ENCODE data around the gene HAPSTR1.

The HAPSTR1 gene

DNA sequence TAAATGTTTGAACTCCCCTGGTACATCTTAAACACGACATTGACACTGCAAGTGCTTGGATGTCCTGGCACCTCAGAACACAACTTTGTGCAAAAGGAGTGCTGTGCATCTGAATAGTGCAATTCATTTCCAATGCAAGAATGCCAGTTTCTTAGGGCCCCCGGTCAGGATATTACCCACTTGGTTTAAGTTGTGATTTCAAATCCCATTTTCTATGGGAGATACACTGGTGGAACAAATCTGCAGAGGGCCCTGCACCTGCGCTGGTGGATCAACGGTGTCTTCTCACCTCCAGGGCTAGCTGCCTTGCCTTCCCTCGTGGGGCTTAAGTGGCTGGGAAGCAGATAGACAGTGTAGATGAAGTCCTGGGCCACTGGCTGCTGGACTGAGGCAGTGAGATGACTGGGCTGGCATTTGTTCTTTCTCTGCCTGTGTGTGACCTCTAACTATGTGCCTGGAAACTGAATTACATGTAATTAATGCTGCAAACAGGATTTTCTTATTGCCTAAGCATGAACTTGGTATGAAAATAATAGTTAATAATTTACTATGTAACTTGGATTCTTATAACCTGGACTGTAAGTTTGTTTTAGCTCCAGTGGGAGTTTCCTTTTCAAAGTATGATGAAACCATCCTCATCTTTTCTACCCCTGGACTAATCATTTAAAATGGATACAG, 20.9 kb downstream of the HAPSTR1 start:
- H3K9me3 ChIP-seq (ENCODE audit: control insufficient read depth, low read length), result no peaks in the 10 kb centered on the region
- no peak overlapping the region for H3K4ac ChIP-seq (ENCODE audit: low read depth in 1 of 2, low read length in 2 of 2)
- H3K4me3 ChIP-seq (ENCODE audit: insufficient read depth in 1 of 2, low read depth in 1 of 2, low read length in 2 of 2), result no peak overlapping the region
- no peak overlapping the region for H2AK5ac ChIP-seq (ENCODE audit: low read length, severe bottlenecking)
- H2BK15ac ChIP-seq (ENCODE audit: low read depth, poor library complexity, severe bottlenecking), result no peak overlapping the region
- H3K27me3 ChIP-seq (ENCODE audit: control insufficient read depth in 1 of 2, insufficient read depth in 1 of 2, low read length in 2 of 2), result no peaks in the 10 kb centered on the region
- H3K9ac ChIP-seq (ENCODE audit: low read length), result peak overlapping the region; percentile 41
- no peak overlapping the region for H2BK120ac ChIP-seq (ENCODE audit: low read depth, low read length)
- H2BK5ac ChIP-seq (ENCODE audit: low read depth, low read length, poor library complexity, severe bottlenecking), result no peak overlapping the region
- H3K27ac ChIP-seq (ENCODE audit: low read length, poor library complexity, severe bottlenecking), result peak overlapping the region; percentile 48
- H4K91ac ChIP-seq (ENCODE audit: low read length), result no peak overlapping the region
- no peak overlapping the region for H3K14ac ChIP-seq (ENCODE audit: low read length in 2 of 2)
- H3K18ac ChIP-seq (ENCODE audit: low read depth in 1 of 2, low read length in 2 of 2), result no peak overlapping the region
- peak overlapping the region in 1 of 2 experiments; percentile 29 for H3K23ac ChIP-seq (ENCODE audit: low read length in 2 of 2)
- H3K36me3 ChIP-seq (ENCODE audit: control insufficient read depth in 1 of 2, insufficient read depth in 2 of 2, low read depth in 1 of 2, low read length in 2 of 2), result peaks cover 18 to 88% of the 10 kb centered on the region in 2 experiments
- peak overlapping the region; percentile 17 for H3K4me2 ChIP-seq (ENCODE audit: low read length, poor library complexity, severe bottlenecking)
- no peak overlapping the region for H4K8ac ChIP-seq (ENCODE audit: low read length)
- H2BK12ac ChIP-seq (ENCODE audit: low read length in 2 of 2), result no peak overlapping the region
- no peak for DNase-seq
- peaks cover 15% of the 10 kb centered on the region for H3K4me1 ChIP-seq (ENCODE audit: control insufficient read depth, insufficient read depth, low read depth, low read length)
- no peak overlapping the region for H2AFZ ChIP-seq (ENCODE audit: low read depth, low read length)
- WGBS, result 94% methylated on average over 5 of the region's 5 CpGs
- H3K79me1 ChIP-seq (replicated peaks; ENCODE audit: low read length, poor library complexity, severe bottlenecking), result no peaks in the 10 kb centered on the region

DNA sequence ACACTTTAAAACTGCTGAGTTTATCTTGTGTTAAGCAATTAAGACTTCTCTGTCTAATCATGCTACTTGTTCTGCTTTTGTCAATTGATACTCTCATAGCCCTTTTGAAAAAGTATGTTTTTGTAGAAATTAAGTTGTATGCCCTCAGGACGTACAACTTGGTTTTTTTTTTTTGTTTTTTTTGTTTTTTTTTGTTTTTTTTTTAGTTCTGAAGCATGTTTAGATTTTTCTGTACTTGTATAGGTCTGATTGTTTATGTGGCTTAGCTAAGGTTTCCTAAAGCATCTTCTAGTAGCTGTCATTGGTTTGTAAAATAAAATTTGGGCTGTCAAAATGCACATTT, 21.4 kb downstream of the HAPSTR1 start:
- Histone ChIP-seq H2AK5ac (ENCODE audit: low read length, severe bottlenecking) (no peak overlapping the region), H3K4me3 (ENCODE audit: insufficient read depth in 1 of 2, low read depth in 1 of 2, low read length in 2 of 2) (no peak overlapping the region), H2BK5ac (ENCODE audit: low read depth, low read length, poor library complexity, severe bottlenecking) (no peak overlapping the region), H3K9ac (ENCODE audit: low read length) (peak overlapping the region; percentile 41), H3K23ac (ENCODE audit: low read length in 2 of 2) (no peak overlapping the region), H2BK120ac (ENCODE audit: low read depth, low read length) (no peak overlapping the region), H2AFZ (ENCODE audit: low read depth, low read length) (no peak overlapping the region), H3K14ac (ENCODE audit: low read length in 2 of 2) (no peak overlapping the region), H3K18ac (ENCODE audit: low read depth in 1 of 2, low read length in 2 of 2) (no peak overlapping the region), H3K27ac (ENCODE audit: low read length, poor library complexity, severe bottlenecking) (no peak overlapping the region), H3K36me3 (ENCODE audit: control insufficient read depth in 1 of 2, insufficient read depth in 2 of 2, low read depth in 1 of 2, low read length in 2 of 2) (peaks cover 14 to 88% of the 10 kb centered on the region in 2 experiments), H4K8ac (ENCODE audit: low read length) (no peak overlapping the region), H3K4me1 (ENCODE audit: control insufficient read depth, insufficient read depth, low read depth, low read length) (peaks cover 14% of the 10 kb centered on the region), H3K4ac (ENCODE audit: low read depth in 1 of 2, low read length in 2 of 2) (no peak overlapping the region), H3K79me1 (replicated peaks; ENCODE audit: low read length, poor library complexity, severe bottlenecking) (no peaks in the 10 kb centered on the region), H2BK15ac (ENCODE audit: low read depth, poor library complexity, severe bottlenecking) (no peak overlapping the region), H3K4me2 (ENCODE audit: low read length, poor library complexity, severe bottlenecking) (no peak overlapping the region), H3K27me3 (ENCODE audit: control insufficient read depth in 1 of 2, insufficient read depth in 1 of 2, low read length in 2 of 2) (no peaks in the 10 kb centered on the region), H4K91ac (ENCODE audit: low read length) (no peak overlapping the region), H3K9me3 (ENCODE audit: control insufficient read depth, low read length) (no peaks in the 10 kb centered on the region), H2BK12ac (ENCODE audit: low read length in 2 of 2) (no peak overlapping the region)
- DNase-seq, result no peak
- WGBS, result 88% methylated on average over 1 of the region's 1 CpG

DNA sequence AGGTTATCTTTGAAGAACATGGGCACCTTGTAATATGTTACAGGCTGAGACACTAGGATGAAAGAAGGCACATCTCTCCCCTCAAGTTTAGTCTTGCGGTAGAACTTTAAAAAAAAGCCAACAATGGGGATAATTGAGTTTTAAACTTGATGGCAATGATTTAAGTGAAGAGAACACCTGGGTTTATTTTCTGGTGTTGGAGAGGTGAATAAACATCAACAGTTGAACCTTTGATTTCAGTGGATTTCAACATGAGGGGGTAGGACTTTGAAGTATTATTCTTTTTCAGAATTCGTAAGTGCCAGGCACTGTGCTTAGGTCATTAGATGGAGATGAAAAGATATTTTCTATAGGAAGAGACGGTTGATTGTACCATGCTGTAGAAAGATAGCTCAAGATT, 22.3 kb downstream of the HAPSTR1 start:
- 96% methylated on average over 3 of the region's 3 CpGs for WGBS
- no peak overlapping the region for H3K9ac ChIP-seq (ENCODE audit: low read length)

DNA sequence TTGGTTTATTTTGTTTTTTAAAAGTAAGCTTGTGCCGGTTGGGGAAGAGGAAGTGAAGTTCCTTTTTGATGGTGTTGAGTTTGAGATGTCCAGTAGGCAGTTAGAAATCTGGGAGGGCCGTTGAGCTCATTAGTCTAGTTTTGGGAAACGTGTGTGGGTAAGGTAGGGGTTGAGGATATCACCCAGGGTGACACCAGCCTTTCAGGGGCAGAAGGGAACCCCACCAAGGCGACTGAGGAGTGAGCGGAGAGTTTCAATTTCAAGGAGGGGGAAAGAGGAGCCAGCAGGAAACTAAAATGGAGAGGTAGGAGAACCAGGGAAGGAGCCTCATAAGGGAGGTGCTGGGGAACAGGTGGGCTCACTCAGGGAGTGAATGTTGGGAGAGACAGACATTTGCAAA, 22.7 kb downstream of the HAPSTR1 start:
- H3K14ac ChIP-seq (ENCODE audit: low read length in 2 of 2), result no peak overlapping the region

More for the DNA sequence above, 22.3 kb downstream of the HAPSTR1 start:
- Histone ChIP-seq H3K4me3 (ENCODE audit: insufficient read depth in 1 of 2, low read depth in 1 of 2, low read length in 2 of 2) (no peak overlapping the region), H2AFZ (ENCODE audit: low read depth, low read length) (no peak overlapping the region), H2AK5ac (ENCODE audit: low read length, severe bottlenecking) (no peak overlapping the region), H3K4me2 (ENCODE audit: low read length, poor library complexity, severe bottlenecking) (no peak overlapping the region), H2BK12ac (ENCODE audit: low read length in 2 of 2) (no peak overlapping the region), H3K27me3 (ENCODE audit: control insufficient read depth in 1 of 2, insufficient read depth in 1 of 2, low read length in 2 of 2) (no peaks in the 10 kb centered on the region), H3K27ac (ENCODE audit: low read length, poor library complexity, severe bottlenecking) (no peak overlapping the region), H4K8ac (ENCODE audit: low read length) (no peak overlapping the region), H3K4me1 (ENCODE audit: control insufficient read depth, insufficient read depth, low read depth, low read length) (peaks cover 14% of the 10 kb centered on the region), H4K91ac (ENCODE audit: low read length) (no peak overlapping the region), H2BK120ac (ENCODE audit: low read depth, low read length) (no peak overlapping the region), H3K9me3 (ENCODE audit: control insufficient read depth, low read length) (no peaks in the 10 kb centered on the region), H2BK15ac (ENCODE audit: low read depth, poor library complexity, severe bottlenecking) (no peak overlapping the region), H3K23ac (ENCODE audit: low read length in 2 of 2) (no peak overlapping the region), H2BK5ac (ENCODE audit: low read depth, low read length, poor library complexity, severe bottlenecking) (no peak overlapping the region), H3K18ac (ENCODE audit: low read depth in 1 of 2, low read length in 2 of 2) (no peak overlapping the region), H3K36me3 (ENCODE audit: control insufficient read depth in 1 of 2, insufficient read depth in 2 of 2, low read depth in 1 of 2, low read length in 2 of 2) (peaks cover 11 to 88% of the 10 kb centered on the region in 2 experiments), H3K79me1 (replicated peaks; ENCODE audit: low read length, poor library complexity, severe bottlenecking) (no peaks in the 10 kb centered on the region), H3K4ac (ENCODE audit: low read depth in 1 of 2, low read length in 2 of 2) (no peak overlapping the region), H3K14ac (ENCODE audit: low read length in 2 of 2) (no peak overlapping the region)
- no peak for DNase-seq

More for the DNA sequence above, 22.7 kb downstream of the HAPSTR1 start:
- no peak overlapping the region for H2AFZ ChIP-seq (ENCODE audit: low read depth, low read length)
- H2BK5ac ChIP-seq (ENCODE audit: low read depth, low read length, poor library complexity, severe bottlenecking), result no peak overlapping the region
- H2AK5ac ChIP-seq (ENCODE audit: low read length, severe bottlenecking), result peak overlapping the region; percentile 68
- H3K9me3 ChIP-seq (ENCODE audit: control insufficient read depth, low read length), result no peaks in the 10 kb centered on the region
- peaks cover 9 to 88% of the 10 kb centered on the region in 2 experiments for H3K36me3 ChIP-seq (ENCODE audit: control insufficient read depth in 1 of 2, insufficient read depth in 2 of 2, low read depth in 1 of 2, low read length in 2 of 2)
- H4K91ac ChIP-seq (ENCODE audit: low read length), result no peak overlapping the region
- WGBS, result 94% methylated on average over 5 of the region's 5 CpGs
- H3K4me3 ChIP-seq (ENCODE audit: insufficient read depth in 1 of 2, low read depth in 1 of 2, low read length in 2 of 2), result no peak overlapping the region
- H3K27me3 ChIP-seq (ENCODE audit: control insufficient read depth in 1 of 2, insufficient read depth in 1 of 2, low read length in 2 of 2), result no peaks in the 10 kb centered on the region
- no peak overlapping the region for H3K4ac ChIP-seq (ENCODE audit: low read depth in 1 of 2, low read length in 2 of 2)
- no peak overlapping the region for H2BK12ac ChIP-seq (ENCODE audit: low read length in 2 of 2)
- peak overlapping the region; percentile 6 for H3K27ac ChIP-seq (ENCODE audit: low read length, poor library complexity, severe bottlenecking)
- H3K18ac ChIP-seq (ENCODE audit: low read depth in 1 of 2, low read length in 2 of 2), result no peak overlapping the region
- DNase-seq, result no peak
- no peak overlapping the region for H2BK120ac ChIP-seq (ENCODE audit: low read depth, low read length)
- H3K23ac ChIP-seq (ENCODE audit: low read length in 2 of 2), result no peak overlapping the region
- no peaks in the 10 kb centered on the region for H3K79me1 ChIP-seq (replicated peaks; ENCODE audit: low read length, poor library complexity, severe bottlenecking)
- peaks cover 14% of the 10 kb centered on the region for H3K4me1 ChIP-seq (ENCODE audit: control insufficient read depth, insufficient read depth, low read depth, low read length)
- H2BK15ac ChIP-seq (ENCODE audit: low read depth, poor library complexity, severe bottlenecking), result no peak overlapping the region
- H4K8ac ChIP-seq (ENCODE audit: low read length), result no peak overlapping the region
- H3K4me2 ChIP-seq (ENCODE audit: low read length, poor library complexity, severe bottlenecking), result no peak overlapping the region
- no peak overlapping the region for H3K9ac ChIP-seq (ENCODE audit: low read length)
